GM21576 (cell line): ENCODE data around the gene RAB20.
A peak's percentile ranks its signal among the peaks of the same experiment; 100 is the strongest.

Source experiments
- ATAC-seq: cut with Tn5 transposase; IDR thresholded peaks from one replicate; pipeline ENCODE4 v1.9.1; 2021; ENCODE audit warnings: mild to moderate bottlenecking, moderate library complexity; ENCODE audit not compliant: unreplicated experiment

RAB20 gene

DNA sequence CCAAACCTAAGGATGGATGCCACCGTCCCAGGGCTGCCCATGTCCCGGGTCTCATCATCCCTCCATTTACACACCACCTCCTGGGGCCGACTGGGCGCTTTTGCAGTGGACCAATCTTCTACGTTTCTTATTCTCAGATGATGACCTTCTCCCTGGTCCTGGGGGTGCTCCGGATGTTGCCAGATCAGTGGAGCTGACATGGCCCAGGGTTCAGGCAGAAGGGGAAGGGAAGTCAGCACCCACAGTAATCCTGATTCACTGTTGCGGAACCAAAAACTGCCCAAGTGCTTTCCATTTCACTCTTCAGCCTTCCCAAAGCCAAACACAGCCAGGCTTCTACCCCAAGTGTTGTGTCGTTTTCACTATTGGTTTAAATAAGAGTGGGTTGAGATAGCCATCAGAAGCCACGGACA is 29.8 kb downstream of the RAB20 start:
- ATAC-seq: no peak

DNA sequence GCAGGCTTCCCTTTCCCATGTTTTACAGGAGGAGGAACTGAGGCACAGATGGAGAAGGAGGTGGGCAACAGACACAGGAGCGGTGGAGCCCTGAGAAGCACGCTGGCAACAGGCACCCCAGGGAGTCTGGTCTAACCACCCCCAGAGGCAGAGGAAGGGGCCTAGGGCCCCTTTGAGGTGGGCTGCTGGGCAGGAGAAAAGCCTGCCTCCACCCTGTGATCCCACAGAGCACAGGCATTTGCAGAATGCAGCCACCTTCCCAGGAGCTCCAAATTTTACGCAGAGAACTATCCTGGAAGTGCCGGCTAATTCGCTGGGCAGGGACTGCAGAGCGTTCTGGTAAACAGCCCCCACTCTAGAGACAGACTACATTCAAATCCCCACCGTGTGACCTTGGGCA is 30.4 kb downstream of the RAB20 start:
- no peak for ATAC-seq

GRCh38 chr13:110529522-110530311 is 31.8 kb downstream of the RAB20 start:
- ATAC-seq: no peak

DNA sequence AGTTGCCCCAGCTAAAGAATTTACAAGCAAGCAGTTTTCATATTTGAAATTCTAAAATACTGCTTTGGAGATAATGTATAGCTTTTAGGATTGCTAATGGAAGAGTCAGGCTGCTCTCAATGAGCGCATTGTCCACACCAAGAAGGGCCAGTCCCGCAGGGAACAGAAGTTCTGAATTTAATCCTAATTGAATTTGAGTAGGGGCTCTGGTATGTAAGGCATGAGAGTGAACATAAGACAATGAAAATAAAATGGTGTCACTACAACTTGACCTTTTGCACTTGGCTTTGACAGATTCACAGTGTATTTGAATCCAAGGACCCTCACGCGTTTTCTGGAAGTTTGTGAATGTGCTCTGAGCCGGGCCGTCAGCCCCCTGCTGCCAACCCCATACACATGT is 32.6 kb downstream of the RAB20 start:
- ATAC-seq: no peak

DNA sequence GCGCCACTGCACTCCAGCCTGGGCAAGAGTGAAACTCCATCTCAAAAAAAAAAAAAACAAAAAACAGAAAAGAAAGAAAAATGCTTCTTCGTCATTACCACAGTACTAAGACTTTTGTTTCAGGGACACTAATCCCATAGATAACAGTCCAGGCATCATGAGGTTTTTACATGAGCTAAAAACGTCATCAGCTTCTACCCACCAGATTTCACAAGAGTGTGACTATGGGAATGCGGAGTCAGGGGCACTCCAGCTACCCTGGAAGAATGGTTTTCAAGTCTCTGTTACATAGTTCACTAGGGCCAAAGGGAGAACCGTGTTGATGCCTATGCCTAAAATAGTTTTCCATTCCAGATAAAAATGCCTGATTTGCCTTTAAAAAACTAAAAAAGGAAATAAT is 33.2 kb downstream of the RAB20 start:
- ATAC-seq: no peak

GRCh38 chr13:110525328-110526319 is 35.9 kb downstream of the RAB20 start:
- peak; percentile 82 for ATAC-seq

- ATAC-seq: no peak
Measured at GRCh38 chr13:110524541-110525257, 36.8 kb downstream of the RAB20 start.

DNA sequence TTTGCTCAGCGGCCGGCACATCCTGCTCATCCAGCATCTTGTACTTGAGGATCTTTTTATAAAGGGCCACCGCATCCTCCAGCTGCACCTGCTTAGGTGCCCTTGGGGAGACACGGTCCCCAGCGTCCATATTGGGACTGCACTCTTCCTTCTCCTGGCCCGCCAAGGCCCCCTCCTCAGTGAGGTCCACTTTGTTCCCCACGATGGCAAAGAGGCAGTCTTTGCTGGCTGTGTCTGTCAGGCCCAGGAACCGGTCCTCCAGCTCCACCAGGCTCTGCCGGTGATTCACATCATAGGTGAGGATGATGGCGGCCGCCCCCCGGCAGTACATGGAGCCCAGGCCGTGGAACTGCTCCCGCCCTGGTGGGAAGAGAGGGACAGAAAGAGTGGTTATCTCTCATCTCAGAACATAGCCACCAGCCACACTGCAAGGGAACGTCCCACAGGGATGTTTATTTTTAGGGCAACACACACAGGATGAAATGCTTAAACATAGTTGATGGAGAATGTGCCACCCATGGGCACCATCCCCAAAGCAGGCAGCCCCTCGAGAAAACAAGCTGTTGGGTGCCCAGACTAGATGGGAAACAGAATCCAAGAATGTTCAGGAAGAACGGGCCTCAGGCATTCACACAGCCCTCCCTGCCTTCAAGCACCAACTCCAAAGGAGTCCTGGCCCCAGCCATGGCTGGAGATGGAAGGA is 37.5 kb downstream of the RAB20 start:
- ATAC-seq: no peak

DNA sequence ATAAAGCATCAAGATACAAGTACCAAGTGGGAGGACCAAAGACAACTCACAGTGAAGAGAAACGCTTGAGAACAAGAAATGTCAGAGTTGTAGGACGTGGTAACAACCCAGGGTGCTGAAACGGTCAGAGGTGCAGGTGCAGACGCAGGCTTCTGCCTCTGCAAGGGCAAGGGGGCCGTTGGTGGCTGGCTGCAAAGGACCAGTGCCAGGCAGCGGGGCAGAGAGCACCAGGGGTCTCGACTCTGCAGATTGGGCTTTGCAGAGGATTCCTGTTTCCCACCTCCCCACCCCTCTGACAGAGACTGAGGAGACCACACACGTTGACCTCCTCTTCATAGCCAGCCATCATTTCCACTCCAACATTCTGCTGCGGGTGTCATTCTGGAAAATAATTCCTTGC is 38.3 kb downstream of the RAB20 start:
- no peak for ATAC-seq

GRCh38 chr13:110522721-110523120 is 38.8 kb downstream of the RAB20 start:
- no peak for ATAC-seq

DNA sequence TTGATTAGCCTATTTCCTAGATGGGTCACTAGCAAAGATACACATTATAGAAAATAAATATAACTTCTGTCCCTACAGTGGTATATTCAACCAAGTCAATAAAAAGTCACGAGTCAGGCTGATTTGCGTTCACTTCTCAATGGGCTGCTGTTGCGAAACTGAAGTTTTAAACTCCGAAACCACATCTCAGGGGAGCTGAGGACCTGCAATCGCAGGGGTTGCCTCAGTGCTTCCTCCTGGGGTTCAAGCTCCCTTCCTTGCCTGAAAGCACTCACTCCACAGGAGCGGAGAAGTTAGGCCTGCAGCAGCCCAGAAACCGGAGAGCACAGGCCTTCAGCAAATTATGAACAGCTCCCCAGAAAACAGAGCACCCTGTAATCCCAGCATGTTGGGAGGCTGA is 39.6 kb downstream of the RAB20 start:
- no peak for ATAC-seq

DNA sequence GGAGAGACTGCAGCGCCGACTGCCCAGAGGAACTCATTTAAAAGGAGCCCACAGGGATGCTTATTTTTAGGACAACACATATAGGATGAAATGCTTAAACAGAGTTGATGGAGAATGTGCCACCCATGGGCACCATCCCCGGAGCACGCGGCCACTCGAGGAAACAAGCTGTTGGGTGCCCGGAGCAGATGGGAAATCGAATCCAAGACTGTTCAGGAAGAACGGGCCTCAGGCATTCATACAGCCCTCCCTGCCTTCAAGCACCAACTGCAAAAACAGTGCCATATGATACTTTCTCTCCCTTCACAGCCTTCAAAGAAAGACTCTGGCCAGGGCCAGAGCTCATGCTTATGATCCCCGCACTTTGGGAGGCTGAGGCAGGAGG is 40.2 kb downstream of the RAB20 start:
- ATAC-seq: no peak

DNA sequence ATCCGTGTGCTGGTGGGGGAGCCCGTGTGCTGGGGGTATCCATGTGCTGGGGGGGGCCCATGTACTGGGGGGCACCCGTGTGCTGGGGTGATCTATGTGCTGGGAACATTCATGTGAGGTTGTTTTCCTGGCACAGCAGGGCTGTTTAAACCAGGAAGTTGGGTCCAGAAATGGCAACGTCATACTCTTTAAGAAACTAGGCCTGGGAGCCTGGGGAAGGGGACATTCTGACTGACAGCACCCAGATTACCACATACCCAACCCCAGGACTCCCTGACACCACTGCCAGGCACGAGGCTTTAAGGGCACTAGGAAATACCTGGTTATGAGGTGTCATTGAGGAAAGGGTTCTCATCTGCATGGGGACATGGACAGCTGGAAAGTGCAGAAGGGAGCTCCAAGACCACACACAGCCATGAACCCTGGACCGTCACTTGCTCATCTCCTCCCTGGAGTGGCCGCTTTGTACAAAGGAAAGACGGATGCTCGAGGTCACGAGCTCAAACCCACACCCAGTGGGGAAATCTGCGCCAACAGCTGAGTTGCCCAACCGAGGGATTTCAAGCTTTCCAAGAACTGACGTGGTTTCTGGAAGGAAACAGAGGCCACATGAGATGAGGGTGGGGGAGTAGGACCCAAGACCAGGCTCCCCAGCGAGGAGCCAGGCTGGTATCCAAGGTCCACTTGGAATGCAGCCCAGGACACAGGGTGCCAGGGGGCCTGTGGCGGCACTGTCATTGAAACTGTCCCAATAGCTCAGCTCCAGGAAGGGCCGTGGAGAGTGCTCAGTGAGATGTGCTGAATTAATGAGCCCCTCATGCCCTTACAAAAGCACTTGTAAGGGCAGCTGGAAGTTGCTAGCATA is 40.9 kb downstream of the RAB20 start:
- ATAC-seq: no peak

- no peak for ATAC-seq
Measured at GRCh38 chr13:110519506-110519905, 42.0 kb downstream of the RAB20 start.

DNA sequence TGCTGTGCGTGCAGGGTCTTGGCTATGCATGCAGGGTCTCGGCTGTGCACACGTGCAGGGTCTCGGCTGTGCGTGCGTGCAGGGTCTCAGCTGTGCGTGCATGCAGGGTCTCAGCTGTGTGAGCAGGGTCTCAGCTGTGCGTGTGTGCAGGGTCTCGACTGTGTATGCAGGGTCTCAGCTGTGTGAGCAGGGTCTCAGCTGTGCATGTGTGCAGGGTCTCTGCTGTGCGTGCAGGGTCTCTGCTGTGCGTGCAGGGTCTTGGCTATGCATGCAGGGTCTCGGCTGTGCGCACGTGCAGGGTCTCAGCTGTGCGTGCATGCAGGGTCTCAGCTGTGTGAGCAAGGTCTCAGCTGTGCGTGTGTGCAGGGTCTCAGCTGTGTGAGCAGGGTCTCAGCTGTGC is 42.5 kb downstream of the RAB20 start:
- no peak for ATAC-seq

GRCh38 chr13:110518571-110518970 is 43.0 kb downstream of the RAB20 start:
- ATAC-seq: no peak

DNA sequence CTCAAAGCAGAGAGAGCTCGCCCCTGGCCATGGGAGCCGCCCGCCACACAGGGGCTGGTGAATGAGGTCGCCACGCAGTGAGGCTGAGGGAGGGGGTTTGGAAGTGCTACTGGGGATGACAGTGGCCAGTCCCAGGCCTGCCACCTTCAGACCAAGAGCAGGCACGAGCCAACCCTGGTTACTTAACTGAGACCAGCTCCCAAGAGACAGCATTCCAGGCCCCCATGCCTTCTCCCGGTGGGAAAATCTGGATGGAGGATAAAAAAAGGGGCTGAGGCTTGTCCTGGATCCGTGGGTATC is 43.3 kb downstream of the RAB20 start:
- no peak for ATAC-seq

DNA sequence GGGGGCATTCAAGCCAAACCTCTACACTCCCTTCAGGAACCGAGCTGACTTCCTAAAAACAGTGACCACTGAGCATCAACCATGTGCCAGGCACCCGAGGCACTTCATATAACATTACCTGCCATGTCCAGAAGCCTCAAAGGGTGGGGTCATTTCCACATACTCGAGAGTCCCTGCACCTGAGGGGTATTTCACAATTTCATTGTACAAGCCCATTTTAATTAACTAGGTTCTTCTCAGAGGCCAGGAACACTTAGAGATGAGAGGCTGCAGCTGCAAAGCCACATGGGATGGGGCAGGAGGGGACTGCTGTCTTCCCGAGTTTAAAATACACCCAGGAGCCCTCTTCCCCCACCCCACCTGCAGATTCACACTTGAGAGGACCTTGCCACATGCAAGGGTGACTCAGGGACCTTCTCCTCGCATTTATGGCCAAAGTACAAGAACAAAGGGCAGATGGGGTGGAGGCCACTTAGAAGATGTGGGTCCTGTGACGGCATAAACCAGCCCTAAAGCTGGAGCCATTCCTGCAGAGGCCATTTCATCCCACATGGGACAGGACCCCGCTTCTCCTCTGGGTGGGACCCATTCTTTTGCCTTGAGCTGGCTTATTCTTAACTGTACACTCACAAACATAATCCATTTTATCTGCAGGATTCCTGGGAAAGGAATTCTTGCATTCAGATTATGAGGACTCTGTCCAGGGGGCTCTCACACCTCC is 43.9 kb downstream of the RAB20 start:
- ATAC-seq: no peak

GRCh38 chr13:110516500-110516899 is 45.0 kb downstream of the RAB20 start:
- ATAC-seq: no peak
